Measurements from ENCODE around the gene ZNF577.

ZNF577 gene

GRCh38 chr19:51889934-51890333 is 2.2 kb upstream of the ZNF577 start:
- TF ChIP-seq, protein P1, sequence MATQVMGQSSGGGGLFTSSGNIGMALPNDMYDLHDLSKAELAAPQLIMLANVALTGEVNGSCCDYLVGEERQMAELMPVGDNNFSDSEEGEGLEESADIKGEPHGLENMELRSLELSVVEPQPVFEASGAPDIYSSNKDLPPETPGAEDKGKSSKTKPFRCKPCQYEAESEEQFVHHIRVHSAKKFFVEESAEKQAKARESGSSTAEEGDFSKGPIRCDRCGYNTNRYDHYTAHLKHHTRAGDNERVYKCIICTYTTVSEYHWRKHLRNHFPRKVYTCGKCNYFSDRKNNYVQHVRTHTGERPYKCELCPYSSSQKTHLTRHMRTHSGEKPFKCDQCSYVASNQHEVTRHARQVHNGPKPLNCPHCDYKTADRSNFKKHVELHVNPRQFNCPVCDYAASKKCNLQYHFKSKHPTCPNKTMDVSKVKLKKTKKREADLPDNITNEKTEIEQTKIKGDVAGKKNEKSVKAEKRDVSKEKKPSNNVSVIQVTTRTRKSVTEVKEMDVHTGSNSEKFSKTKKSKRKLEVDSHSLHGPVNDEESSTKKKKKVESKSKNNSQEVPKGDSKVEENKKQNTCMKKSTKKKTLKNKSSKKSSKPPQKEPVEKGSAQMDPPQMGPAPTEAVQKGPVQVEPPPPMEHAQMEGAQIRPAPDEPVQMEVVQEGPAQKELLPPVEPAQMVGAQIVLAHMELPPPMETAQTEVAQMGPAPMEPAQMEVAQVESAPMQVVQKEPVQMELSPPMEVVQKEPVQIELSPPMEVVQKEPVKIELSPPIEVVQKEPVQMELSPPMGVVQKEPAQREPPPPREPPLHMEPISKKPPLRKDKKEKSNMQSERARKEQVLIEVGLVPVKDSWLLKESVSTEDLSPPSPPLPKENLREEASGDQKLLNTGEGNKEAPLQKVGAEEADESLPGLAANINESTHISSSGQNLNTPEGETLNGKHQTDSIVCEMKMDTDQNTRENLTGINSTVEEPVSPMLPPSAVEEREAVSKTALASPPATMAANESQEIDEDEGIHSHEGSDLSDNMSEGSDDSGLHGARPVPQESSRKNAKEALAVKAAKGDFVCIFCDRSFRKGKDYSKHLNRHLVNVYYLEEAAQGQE (IDR thresholded peaks at IDR 0.05; ENCODE audit: insufficient read depth in 1 of 2, low read depth in 2 of 2, low read length in 2 of 2), result no peak
- TF ChIP-seq SIN3A (IDR thresholded peaks at IDR 0.05; ENCODE audit: borderline replicate concordance, insufficient read depth, low read length), result no peak
- no peak for TF ChIP-seq FOXP2 (optimal IDR thresholded peaks at IDR 0.05; ENCODE audit: borderline replicate concordance, extremely low read depth, extremely low read length, insufficient read depth)
- TF ChIP-seq TAF1 (IDR thresholded peaks at IDR 0.05; ENCODE audit: borderline replicate concordance, insufficient read depth, low read length), result no peak
- no peak for TF ChIP-seq POLR2AphosphoS5 (IDR thresholded peaks at IDR 0.05; ENCODE audit: low read depth, low read length)

- TF ChIP-seq, protein P1 (IDR thresholded peaks at IDR 0.05; ENCODE audit: insufficient read depth in 1 of 2, low read depth in 2 of 2, low read length in 2 of 2), result no peak
- TF ChIP-seq FOXP2 (optimal IDR thresholded peaks at IDR 0.05; ENCODE audit: borderline replicate concordance, extremely low read depth, extremely low read length, insufficient read depth), result no peak
- no peak for TF ChIP-seq SIN3A (IDR thresholded peaks at IDR 0.05; ENCODE audit: borderline replicate concordance, insufficient read depth, low read length)
- TF ChIP-seq TAF1 (IDR thresholded peaks at IDR 0.05; ENCODE audit: borderline replicate concordance, insufficient read depth, low read length), result no peak
- no peak for TF ChIP-seq POLR2AphosphoS5 (IDR thresholded peaks at IDR 0.05; ENCODE audit: low read depth, low read length)
These were observed 3.0 kb downstream of the ZNF577 start for GRCh38 chr19:51884713-51885112.

GRCh38 chr19:51882518-51882917 is 5.2 kb downstream of the ZNF577 start:
- TF ChIP-seq FOXP2 (optimal IDR thresholded peaks at IDR 0.05; ENCODE audit: borderline replicate concordance, extremely low read depth, extremely low read length, insufficient read depth) (no peak), SIN3A (IDR thresholded peaks at IDR 0.05; ENCODE audit: borderline replicate concordance, insufficient read depth, low read length) (no peak), TAF1 (IDR thresholded peaks at IDR 0.05; ENCODE audit: borderline replicate concordance, insufficient read depth, low read length) (no peak)
- TF ChIP-seq, protein P1 (IDR thresholded peaks at IDR 0.05; ENCODE audit: insufficient read depth in 1 of 2, low read depth in 2 of 2, low read length in 2 of 2), result no peak

- TF ChIP-seq, protein P1 (IDR thresholded peaks at IDR 0.05; ENCODE audit: insufficient read depth in 1 of 2, low read depth in 2 of 2, low read length in 2 of 2), result no peak
- no peak for TF ChIP-seq FOXP2 (optimal IDR thresholded peaks at IDR 0.05; ENCODE audit: borderline replicate concordance, extremely low read depth, extremely low read length, insufficient read depth)
- no peak for TF ChIP-seq POLR2AphosphoS5 (IDR thresholded peaks at IDR 0.05; ENCODE audit: low read depth, low read length)
- TF ChIP-seq SIN3A (IDR thresholded peaks at IDR 0.05; ENCODE audit: borderline replicate concordance, insufficient read depth, low read length), result no peak
- no peak for TF ChIP-seq TAF1 (IDR thresholded peaks at IDR 0.05; ENCODE audit: borderline replicate concordance, insufficient read depth, low read length)
These were observed 14.7 kb downstream of the ZNF577 start for GRCh38 chr19:51873097-51873496.
